Midbrain (tissue), 1 donor: Measurements from ENCODE around the gene OGA.

Source experiments
- DNase-seq: peaks from one replicate; lab custom pipeline; 2025; lab: John Stamatoyannopoulos, UW

Gene OGA

GRCh38 chr10:101775273-101776160 lies 42.7 kb downstream of the OGA start, which contains the start of gene FGF8:
Gene FGF8 (minus strand): TSS chr10:101776114. CDS start chr10:101775900, 214 bp downstream.
- no peak for DNase-seq

DNA sequence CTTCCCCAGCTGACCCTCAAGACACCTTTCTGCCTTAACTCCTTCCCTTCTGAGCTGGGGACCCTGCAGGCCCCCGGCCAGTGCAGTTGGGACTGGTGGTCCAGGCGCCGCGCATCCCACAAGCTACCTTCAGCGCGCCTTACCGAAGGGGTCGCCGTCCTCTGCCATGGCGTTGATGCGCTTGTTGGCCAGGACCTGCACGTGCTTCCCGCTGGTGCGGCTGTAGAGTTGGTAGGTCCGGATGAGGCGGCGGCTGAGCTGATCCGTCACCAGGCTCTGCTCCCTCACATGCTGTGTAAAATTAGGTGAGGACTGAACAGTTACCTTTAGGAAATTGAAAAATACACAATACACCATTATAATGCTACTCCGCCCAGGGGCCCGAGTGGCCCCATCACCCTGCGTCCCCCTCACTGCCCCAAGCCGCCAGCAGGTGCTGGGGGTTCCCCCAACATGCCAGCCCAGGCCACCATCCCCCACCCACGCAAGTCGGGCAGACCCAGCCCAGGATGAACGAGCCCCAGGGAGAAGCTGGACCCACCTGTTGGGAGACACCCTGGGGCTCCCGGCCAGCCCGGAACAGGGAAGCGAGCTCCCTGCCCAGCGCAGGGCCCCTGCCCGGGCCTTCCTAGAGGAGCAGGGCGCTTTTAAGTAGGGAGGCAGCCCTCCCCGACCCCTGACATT lies 43.5 kb downstream of the OGA start:
- no peak for DNase-seq

- DNase-seq, result no peak
These were observed 44.2 kb downstream of the OGA start for GRCh38 chr10:101773923-101774588.

DNA sequence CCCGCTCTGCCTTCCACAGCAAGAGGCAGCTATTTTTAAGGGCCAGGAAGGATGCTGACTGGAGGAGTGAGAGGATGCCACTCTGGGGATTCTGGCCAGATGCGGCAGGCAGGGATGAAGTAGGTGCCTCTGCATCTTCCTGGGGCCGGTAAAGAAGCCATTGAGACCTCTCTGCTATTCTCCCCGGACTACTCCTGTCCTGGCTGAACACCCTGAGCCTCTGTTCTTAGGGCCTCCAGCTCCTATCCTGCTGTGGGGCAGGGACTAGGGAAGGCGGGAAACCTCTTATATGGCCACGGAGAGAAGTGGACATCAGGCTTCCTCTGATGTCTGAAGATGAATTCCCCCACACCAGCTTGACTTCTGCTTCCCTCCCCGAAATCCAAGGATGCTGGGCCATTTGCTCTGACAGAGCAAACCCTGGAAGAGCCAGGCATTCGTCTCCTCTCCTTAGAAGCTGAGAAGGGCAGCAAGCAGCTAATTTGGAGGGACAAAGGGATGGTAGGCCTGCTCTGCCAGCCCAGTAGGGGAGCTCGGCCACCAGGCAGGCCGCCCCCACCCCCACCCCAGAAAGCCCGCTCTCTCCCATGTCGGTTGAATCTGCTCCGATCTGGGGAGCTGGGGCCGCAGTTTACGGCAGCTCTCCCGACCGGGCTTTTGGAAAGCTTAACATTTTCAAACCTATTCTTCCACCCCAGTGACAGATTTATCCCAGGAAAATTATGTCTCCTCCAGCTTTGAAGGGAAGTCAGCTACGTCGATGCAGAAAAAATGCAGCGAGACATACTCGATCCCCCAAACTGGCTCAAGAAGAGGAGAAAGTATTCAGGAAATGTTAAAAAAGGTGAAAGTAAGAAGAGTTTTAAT lies 45.1 kb downstream of the OGA start:
- no peak for DNase-seq

DNA sequence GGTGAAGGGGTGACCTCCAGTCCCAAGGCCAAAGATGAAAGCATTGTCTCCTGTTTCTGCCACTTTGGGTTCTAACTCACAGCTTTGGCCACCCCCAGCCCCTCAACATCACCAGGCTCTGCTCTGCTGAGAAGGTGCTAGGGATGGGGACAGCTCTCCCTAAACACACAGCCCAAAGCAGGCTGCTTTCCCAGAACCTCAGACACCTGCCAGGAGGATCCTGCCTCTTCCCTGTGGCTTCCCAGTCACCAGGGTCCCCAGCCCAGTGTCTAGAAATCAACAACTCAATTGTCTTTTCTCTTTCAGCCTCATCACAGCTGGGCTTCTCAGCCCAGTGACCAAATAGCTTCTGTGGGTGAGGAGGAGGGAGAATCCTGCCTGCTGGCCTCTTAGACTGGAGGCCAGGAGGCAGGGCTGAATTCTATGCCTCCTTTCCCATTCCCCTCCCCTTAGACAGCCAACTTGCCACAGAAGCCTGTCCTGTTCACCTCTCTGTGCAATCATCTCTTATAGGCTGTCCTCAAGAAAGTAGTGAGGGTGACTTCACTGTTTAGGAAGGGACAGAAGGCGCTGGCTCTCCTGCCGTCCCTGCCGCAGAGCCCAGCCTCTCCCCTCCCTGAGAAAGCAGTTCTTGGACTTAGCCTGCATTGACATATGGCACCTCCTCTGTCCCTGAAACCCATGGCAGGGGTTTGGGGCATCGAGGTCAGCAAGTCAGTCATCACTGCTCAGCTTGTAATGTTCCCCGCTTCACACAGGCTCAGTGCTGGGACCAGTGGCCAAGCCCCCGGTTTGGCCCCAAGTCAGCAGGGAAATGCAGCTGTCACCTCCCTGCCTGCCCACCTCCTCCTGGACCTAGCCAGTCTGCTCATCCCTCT lies 46.0 kb downstream of the OGA start:
- DNase-seq, result no peak

DNA sequence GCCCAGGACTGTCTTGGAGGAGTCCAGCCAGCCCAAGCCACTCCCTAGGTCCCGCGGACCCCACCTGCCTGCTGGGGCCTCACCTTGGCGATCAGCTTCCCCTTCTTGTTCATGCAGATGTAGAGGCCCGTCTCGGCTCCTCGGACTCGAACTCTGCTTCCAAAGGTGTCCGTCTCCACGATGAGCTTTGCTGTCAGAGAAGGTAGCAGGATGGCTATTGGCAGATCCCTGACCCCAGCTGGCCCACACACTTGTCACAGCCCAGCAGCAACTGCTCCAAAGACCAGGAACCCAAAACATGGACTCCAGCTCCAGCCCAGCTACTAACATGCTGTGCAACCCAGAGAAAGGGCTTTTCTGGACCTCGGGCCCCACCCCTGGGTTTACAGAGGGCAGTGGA lies 46.9 kb downstream of the OGA start:
- no peak for DNase-seq

DNA sequence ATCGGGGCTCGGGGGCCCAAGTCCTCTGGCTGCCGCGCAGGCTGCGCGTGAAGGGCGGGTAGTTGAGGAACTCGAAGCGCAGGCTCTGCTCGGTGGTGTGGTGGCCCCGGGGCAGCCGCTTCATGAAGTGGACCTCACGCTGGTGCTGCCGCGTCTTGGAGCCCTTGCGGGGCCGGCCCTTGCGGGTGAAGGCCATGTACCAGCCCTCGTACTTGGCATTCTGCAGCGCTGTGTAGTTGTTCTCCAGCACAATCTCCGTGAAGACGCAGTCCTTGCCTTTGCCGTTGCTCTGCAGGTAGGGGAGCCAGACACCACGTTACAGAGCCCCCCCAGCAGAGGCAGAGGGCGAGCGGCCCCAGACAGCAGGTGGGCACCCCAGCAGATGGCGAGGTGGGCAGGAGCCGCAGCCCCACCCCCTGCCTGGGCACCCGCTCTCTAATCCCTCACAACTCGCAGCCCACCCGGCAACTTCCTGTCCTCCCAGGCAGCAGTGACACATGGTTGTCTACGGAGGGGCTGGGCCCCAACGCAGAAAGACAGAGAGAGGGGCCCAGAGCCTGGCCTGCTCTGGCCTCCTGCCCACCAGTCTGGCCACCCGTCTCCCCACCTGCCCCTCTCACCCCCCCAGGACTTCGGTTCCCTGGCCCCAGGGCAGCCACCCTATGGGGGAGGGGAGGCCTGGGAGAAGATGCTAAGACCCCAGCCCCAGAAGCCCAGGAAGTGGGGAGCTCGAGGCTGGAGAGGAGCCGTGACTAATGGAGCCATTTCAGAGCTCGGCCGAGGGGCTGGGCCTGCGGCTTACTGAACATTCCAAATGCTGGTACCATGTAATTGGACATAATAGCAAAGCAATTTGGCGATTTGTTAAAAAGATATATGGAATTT lies 47.7 kb downstream of the OGA start:
- DNase-seq, result no peak

DNA sequence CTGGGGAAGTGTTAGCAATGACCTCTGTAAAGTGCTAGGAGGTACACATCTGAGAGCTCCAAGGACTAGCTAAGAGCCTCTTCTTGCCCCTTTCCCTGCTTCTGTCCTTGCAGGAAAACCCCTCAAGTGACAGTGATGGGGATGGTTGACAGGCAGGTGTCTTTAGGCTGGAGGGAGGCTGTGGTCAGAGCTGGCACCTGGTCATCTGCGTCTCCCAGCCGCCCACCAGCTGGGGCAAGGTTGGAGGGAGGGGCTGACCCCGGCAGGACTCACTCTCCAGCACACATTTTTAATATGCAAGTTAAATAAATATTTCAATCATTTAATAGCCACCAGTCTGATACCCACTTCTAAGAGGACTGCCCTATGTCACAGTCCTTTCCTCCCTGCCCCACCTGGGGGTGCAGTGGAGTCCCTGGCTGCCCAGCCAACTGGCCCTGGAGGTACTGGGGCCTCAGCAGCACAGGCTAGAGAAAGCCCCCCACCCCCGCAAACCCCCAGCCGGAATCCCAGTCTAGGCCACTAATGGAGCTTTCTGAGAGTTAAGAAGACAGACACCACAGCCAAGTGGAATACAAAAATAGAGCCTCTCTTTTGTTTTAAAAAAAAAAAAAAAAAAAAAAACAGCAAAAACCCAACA lies 48.6 kb downstream of the OGA start:
- no peak for DNase-seq

DNA sequence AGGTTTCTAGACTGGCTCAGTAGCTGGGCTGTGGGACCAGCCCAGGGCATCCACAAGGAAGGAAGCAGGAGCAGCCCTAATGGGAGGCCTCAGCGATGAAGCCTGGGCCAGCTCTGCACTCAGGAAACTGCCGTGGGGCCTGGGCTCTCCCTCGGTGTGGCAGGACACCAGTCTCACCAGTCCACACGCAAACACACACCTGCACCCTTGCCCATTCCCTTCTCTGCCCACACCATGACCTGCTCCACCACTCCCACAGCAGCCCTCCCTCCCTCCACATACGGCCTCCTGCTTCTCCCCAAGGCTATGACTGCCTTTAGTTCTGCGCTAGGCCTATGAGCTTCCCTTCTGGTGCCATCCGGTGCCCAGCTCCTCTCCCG lies 49.5 kb downstream of the OGA start:
- DNase-seq, result no peak

GRCh38 chr10:101767966-101768790 lies 50.1 kb downstream of the OGA start:
- no peak for DNase-seq

DNA sequence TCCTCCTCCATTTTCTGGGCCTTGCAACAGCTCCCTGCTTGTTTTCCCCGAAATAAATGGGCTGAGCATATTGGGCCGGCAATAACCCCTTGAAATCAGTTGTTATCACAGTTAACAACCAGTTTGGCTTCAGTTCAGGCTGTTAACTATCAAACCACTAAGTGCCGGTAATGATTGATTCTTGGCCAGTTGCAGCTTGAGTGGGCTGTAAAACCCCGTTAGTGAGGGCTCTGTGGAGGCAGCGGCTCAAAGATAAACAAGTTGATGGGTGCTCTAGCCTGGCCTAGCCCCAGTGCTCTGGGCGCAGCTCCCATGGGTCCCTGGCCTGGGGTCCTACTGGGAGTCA lies 50.7 kb downstream of the OGA start:
- no peak for DNase-seq

- DNase-seq, result no peak
These were observed 51.3 kb downstream of the OGA start for GRCh38 chr10:101766753-101767599.

- DNase-seq, result no peak
These were observed 51.9 kb downstream of the OGA start for GRCh38 chr10:101766306-101766705.

- no peak for DNase-seq
These were observed 55.0 kb downstream of the OGA start for GRCh38 chr10:101763141-101763846.

DNA sequence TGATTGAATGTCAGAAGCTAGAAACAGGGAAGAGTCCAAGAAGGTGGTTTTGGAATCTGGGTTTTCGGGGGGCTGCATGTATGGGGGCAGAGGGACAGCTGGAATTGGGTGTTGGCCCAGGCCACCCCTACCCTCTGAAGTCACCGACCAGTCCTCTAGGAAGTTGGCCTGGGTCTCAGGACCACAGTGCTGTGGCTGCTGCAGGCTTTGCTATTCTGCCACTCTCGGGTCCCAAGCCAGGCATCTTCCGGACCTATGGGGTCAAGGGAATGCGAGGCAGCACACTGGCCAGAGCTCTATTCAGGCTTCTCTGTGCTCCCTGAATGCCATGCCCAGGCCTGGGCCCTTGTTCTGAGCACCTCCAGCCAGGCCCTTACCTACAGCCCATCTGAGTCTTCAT lies 55.5 kb downstream of the OGA start:
- no peak for DNase-seq

GRCh38 chr10:101761226-101761625 lies 57.0 kb downstream of the OGA start:
- DNase-seq, result no peak

DNA sequence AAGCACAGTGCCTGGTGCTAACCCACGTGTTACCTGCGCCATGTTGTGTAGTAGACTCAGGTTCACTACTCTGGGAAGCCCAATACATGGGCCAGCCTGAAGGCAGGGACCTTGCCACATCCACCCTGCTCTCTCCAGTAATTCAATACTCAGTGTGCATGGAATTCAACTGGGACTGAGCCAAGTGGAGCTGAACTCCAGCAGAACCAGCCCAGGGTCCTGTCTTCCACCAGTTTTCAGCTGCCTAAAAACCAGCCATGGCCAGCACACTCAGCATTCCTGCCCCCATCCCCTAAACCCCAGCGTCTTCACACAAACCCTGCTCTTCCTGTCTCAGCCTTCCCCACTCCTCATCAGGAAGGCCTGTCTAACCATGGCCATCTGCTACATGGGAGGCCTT lies 57.7 kb downstream of the OGA start:
- no peak for DNase-seq
